GM12874 (cell line): Measurements from ENCODE around the gene TEX26.
A peak's percentile ranks its signal among the peaks of the same experiment; 100 is the strongest.

Experiments
- TF ChIP-seq, protein P1 (sequence below): IDR thresholded peaks from 2 replicates; pipeline ENCODE4 v1.5.1; 2011; ENCODE audit warnings: low read depth, mild to moderate bottlenecking, control low read depth, low read length, moderate library complexity; ENCODE audit not compliant: insufficient read depth

TEX26 gene

DNA sequence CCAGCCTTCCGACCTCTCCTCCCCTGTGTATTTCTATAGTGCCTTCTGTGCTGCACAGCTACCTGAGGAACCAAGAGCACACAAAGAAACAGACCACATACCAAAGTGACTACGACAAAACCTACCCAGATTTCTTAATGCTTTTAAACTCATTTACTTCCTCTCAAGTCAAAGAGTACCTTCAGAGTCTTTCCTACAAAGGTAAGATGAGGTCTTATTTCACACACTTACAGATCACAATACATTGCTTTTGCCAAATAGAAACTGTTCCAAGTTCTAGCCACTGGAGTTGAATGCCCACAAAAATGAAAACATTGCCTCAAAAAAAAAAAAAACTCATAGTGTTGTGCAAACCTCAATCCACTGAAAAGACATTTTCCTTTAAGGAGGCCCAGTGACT lies 36.4 kb downstream of the TEX26 start:
- TF ChIP-seq, protein P1, sequence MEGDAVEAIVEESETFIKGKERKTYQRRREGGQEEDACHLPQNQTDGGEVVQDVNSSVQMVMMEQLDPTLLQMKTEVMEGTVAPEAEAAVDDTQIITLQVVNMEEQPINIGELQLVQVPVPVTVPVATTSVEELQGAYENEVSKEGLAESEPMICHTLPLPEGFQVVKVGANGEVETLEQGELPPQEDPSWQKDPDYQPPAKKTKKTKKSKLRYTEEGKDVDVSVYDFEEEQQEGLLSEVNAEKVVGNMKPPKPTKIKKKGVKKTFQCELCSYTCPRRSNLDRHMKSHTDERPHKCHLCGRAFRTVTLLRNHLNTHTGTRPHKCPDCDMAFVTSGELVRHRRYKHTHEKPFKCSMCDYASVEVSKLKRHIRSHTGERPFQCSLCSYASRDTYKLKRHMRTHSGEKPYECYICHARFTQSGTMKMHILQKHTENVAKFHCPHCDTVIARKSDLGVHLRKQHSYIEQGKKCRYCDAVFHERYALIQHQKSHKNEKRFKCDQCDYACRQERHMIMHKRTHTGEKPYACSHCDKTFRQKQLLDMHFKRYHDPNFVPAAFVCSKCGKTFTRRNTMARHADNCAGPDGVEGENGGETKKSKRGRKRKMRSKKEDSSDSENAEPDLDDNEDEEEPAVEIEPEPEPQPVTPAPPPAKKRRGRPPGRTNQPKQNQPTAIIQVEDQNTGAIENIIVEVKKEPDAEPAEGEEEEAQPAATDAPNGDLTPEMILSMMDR = no peak

GRCh38 chr13:30971575-30971974 lies 39.1 kb downstream of the TEX26 start:
- TF ChIP-seq, protein P1 = no peak

DNA sequence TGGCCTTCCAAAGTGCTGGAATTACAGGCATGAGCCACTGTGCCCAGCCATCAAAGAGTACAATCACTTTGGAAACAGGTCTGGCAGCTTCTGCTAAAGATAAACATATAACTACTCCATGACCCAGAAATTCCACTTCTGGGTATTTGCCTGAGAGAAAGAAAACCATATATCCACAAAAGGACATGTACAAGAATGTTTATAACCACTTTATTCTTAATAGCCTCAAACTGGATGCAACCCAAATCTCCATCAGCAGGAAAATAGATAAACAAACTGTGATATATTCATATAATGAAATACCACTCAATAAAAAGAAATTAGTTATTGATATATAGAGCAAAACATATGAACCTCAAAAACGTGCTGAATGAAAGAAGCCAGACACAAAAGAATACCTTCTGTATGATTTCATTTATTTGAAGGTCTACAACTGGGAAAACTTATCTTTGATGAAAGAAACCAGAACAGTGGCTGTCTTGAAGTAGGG lies 40.5 kb downstream of the TEX26 start:
- TF ChIP-seq, protein P1 = no peak

DNA sequence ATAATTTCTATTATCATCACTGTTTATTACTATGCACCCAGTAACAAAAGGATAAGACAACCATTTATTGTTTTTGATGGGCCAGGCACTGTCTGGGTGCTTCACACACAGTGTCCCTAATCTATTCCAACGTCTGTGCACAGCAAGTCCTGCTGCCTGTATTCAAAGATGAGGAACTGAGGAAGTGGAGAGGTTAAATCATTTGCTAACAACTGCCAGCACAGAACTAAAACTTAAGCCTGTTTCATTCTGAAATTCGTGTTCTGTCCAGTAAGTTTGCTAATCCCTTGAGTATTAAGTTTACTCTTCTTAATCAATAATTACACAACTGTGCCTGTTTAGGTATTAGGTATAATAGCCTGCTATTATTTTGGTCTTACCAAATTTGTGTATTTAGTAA lies 41.9 kb downstream of the TEX26 start:
- TF ChIP-seq, protein P1 = no peak

GRCh38 chr13:30976025-30976424 lies 43.6 kb downstream of the TEX26 start:
- TF ChIP-seq, protein P1 = no peak

DNA sequence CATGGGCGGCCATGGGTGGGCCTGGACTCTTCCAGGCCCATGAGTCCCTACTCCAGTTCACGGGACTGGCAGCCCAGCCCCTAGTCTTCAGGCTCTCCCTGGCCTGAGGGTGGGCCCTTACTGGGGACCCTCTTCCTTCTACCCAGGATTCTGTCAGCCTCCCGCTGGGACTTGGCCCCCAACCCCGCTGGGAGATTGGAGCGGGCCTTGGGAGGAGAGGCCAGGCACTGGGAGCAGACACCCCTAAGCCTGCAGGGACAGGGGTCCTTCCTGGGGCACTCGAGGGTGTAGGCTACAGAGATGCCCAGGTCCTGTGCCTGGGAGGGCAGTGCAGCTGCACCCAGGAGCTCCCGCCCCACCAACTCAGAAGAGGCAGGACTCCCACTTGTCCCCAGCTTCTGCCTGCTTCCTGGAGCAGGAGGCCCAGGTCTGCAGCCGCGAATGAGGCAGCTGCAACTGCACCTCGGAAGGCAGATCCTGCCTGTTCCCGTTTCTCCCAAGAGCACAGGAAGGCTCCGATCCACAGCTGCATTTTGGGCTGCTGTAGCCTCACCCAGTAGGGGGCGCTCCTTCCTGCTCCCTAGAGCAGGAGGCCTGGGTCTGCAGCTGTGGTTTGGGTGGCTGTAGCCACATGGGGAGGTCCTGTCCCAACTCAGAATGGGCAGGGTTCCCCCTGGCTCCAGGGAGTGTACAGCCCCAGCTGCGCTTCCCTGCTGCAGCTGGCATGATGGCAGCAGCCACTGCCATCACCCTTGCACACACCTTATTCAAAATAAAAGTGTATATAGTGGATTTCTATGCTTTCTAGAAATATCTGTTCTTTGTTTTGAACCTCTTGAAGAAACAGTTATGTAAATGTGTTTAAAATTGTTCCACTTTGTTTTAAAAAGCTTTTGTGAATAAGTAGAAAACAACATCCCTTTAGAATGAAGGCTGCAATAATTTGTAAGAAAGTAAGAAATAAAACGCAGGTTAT lies 46.8 kb downstream of the TEX26 start:
- TF ChIP-seq, protein P1 = peak; percentile 91

DNA sequence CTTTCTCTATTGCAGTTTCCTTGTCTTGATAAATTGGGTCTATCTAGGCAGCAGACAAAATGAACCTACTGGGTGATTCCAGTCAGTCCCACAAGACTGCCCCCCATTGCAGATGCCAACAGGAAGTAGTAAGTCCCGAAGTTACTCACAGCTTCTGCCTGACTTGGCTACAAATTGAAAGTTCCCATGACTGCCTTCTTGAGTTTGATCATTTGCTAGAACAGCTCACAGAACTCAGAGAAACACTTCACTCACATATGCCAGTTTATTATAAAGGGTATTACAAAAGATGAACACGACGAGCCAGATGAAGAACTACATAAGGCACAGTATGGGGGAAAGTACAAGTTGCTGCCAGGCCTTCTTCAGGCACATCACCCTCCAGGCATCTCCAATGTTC lies 50.0 kb downstream of the TEX26 start:
- TF ChIP-seq, protein P1 = no peak
